Measurements from ENCODE around the gene FBXL3.

DNA sequence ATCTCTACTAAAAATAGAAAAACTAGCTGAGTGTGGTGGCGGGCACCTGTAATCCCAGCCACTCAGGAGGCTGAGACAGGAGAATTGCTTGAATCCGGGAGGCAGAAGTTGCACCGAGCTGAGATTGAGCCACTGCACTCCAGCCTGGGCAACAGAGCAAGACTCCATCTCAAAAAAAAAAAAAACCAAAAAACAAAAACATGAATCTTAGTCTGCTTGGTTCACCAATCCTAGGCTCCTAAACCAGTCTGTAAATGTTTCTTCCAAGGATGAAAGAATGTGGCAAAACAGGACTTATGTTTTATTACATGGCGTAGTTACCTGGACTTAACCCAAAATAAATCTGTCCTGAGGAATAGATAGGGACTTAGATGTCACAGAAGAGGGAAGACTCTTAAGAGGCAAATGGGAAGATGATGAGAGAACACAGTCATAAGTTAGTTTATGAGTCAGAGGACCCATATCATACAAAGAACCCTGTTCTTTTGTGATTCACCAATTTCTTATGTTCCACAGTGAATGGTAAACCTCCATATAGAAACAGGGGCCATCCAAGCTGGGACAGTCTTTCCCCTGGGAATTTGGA lies 6.9 kb upstream of the FBXL3 start:
- TF ChIP-seq, protein P1, sequence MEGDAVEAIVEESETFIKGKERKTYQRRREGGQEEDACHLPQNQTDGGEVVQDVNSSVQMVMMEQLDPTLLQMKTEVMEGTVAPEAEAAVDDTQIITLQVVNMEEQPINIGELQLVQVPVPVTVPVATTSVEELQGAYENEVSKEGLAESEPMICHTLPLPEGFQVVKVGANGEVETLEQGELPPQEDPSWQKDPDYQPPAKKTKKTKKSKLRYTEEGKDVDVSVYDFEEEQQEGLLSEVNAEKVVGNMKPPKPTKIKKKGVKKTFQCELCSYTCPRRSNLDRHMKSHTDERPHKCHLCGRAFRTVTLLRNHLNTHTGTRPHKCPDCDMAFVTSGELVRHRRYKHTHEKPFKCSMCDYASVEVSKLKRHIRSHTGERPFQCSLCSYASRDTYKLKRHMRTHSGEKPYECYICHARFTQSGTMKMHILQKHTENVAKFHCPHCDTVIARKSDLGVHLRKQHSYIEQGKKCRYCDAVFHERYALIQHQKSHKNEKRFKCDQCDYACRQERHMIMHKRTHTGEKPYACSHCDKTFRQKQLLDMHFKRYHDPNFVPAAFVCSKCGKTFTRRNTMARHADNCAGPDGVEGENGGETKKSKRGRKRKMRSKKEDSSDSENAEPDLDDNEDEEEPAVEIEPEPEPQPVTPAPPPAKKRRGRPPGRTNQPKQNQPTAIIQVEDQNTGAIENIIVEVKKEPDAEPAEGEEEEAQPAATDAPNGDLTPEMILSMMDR (IDR thresholded peaks at IDR 0.05) = no peak
- no peak for TF ChIP-seq EP300 (IDR thresholded peaks at IDR 0.05)

Data from ovary (tissue), 3 donors.